ENCODE measurements around the gene RBMS2. TPM values are rescaled to one million over a fixed set of nuclear protein-coding genes. Genes with fewer than 3 reads are reported as not detected.

RBMS2 gene
- total and polyA plus RNA-seq, 2 experiments from 2014 or later: 15.2 to 18.8 TPM

- H2AFZ ChIP-seq: no peak overlapping the region
- H3K27ac ChIP-seq: no peak overlapping the region
- no peaks in the 10 kb centered on the region for H3K27me3 ChIP-seq
- no peaks in the 10 kb centered on the region for H3K9me3 ChIP-seq (ENCODE audit: low read depth)
- no peak overlapping the region for H3K4me3 ChIP-seq
- H3K79me2 ChIP-seq: peaks cover 6% of the 10 kb centered on the region
- H4K20me1 ChIP-seq (ENCODE audit: insufficient read depth, poor library complexity, severe bottlenecking): no peaks in the 10 kb centered on the region
- no peak overlapping the region for H3K4me2 ChIP-seq
- no peak for TF ChIP-seq EZH2 (IDR thresholded peaks at IDR 0.05; ENCODE audit: borderline replicate concordance)
- TF ChIP-seq CTCF (IDR thresholded peaks at IDR 0.05; ENCODE audit: poor library complexity): no peak
- no peak for TF ChIP-seq EZH2phosphoT487 (IDR thresholded peaks at IDR 0.05; ENCODE audit: low read depth, severe bottlenecking, unreplicated experiment)
- DNase-seq (ENCODE audit: low spot score): no peak
- no peaks in the 10 kb centered on the region for H3K9me2 ChIP-seq (replicated peaks; ENCODE audit: insufficient read depth)
- peaks cover 6% of the 10 kb centered on the region for H3K4me1 ChIP-seq (ENCODE audit: insufficient read depth)
- H3K36me3 ChIP-seq (replicated peaks; ENCODE audit: insufficient read depth, low read depth): no peaks in the 10 kb centered on the region
- WGBS (ENCODE audit: low lambda C conversion rate, missing lambda C conversion rate): 90% methylated on average over 2 of the region's 2 CpGs
Measured at GRCh38 chr12:56517854-56518253, 3.8 kb upstream of the RBMS2 start.

- Histone ChIP-seq H2AFZ (no peak overlapping the region), H4K20me1 (ENCODE audit: insufficient read depth, poor library complexity, severe bottlenecking) (no peaks in the 10 kb centered on the region), H3K9me3 (ENCODE audit: low read depth) (no peaks in the 10 kb centered on the region), H3K27ac (no peak overlapping the region), H3K4me2 (no peak overlapping the region), H3K36me3 (replicated peaks; ENCODE audit: insufficient read depth, low read depth) (no peaks in the 10 kb centered on the region), H3K79me2 (peaks cover 13% of the 10 kb centered on the region), H3K4me1 (ENCODE audit: insufficient read depth) (peaks cover 12% of the 10 kb centered on the region), H3K27me3 (no peaks in the 10 kb centered on the region), H3K9me2 (replicated peaks; ENCODE audit: insufficient read depth) (no peaks in the 10 kb centered on the region), H3K4me3 (no peak overlapping the region)
- 69% methylated on average over 2 of the region's 2 CpGs for WGBS (ENCODE audit: low lambda C conversion rate, missing lambda C conversion rate)
- TF ChIP-seq EZH2phosphoT487 (IDR thresholded peaks at IDR 0.05; ENCODE audit: low read depth, severe bottlenecking, unreplicated experiment): no peak
- TF ChIP-seq EZH2 (IDR thresholded peaks at IDR 0.05; ENCODE audit: borderline replicate concordance): no peak
- TF ChIP-seq CTCF (IDR thresholded peaks at IDR 0.05; ENCODE audit: poor library complexity): no peak
- no peak for DNase-seq (ENCODE audit: low spot score)
Measured at GRCh38 chr12:56518570-56518969, 3.0 kb upstream of the RBMS2 start.

GRCh38 chr12:56520048-56520447 lies 1.6 kb upstream of the RBMS2 start:
- Histone ChIP-seq H3K4me3 (no peak overlapping the region), H4K20me1 (ENCODE audit: insufficient read depth, poor library complexity, severe bottlenecking) (no peaks in the 10 kb centered on the region), H3K4me2 (no peak overlapping the region), H2AFZ (no peak overlapping the region), H3K36me3 (replicated peaks; ENCODE audit: insufficient read depth, low read depth) (no peaks in the 10 kb centered on the region), H3K9me3 (ENCODE audit: low read depth) (no peaks in the 10 kb centered on the region), H3K4me1 (ENCODE audit: insufficient read depth) (peaks cover 18% of the 10 kb centered on the region), H3K79me2 (peaks cover 28% of the 10 kb centered on the region), H3K27ac (peak overlapping the region; percentile 93), H3K9me2 (replicated peaks; ENCODE audit: insufficient read depth) (no peaks in the 10 kb centered on the region), H3K27me3 (no peaks in the 10 kb centered on the region)
- no peak for DNase-seq (ENCODE audit: low spot score)
- no peak for TF ChIP-seq EZH2phosphoT487 (IDR thresholded peaks at IDR 0.05; ENCODE audit: low read depth, severe bottlenecking, unreplicated experiment)
- no peak for TF ChIP-seq CTCF (IDR thresholded peaks at IDR 0.05; ENCODE audit: poor library complexity)
- no peak for TF ChIP-seq EZH2 (IDR thresholded peaks at IDR 0.05; ENCODE audit: borderline replicate concordance)
- WGBS (ENCODE audit: low lambda C conversion rate, missing lambda C conversion rate): 89% methylated on average over 3 of the region's 3 CpGs

GRCh38 chr12:56520506-56520905 lies 1.1 kb upstream of the RBMS2 start:
- Histone ChIP-seq H3K36me3 (replicated peaks; ENCODE audit: insufficient read depth, low read depth) (no peaks in the 10 kb centered on the region), H4K20me1 (ENCODE audit: insufficient read depth, poor library complexity, severe bottlenecking) (no peaks in the 10 kb centered on the region), H3K27me3 (no peaks in the 10 kb centered on the region), H3K79me2 (peaks cover 33% of the 10 kb centered on the region), H3K4me3 (no peak overlapping the region), H3K27ac (peak overlapping the region; percentile 93), H3K9me3 (ENCODE audit: low read depth) (no peaks in the 10 kb centered on the region), H3K4me1 (ENCODE audit: insufficient read depth) (peaks cover 18% of the 10 kb centered on the region), H3K9me2 (replicated peaks; ENCODE audit: insufficient read depth) (no peaks in the 10 kb centered on the region), H2AFZ (peak overlapping the region; percentile 29), H3K4me2 (no peak overlapping the region)
- WGBS (ENCODE audit: low lambda C conversion rate, missing lambda C conversion rate): 92% methylated on average over 1 of the region's 1 CpG
- DNase-seq (ENCODE audit: low spot score): no peak
- TF ChIP-seq EZH2 (IDR thresholded peaks at IDR 0.05; ENCODE audit: borderline replicate concordance) (no peak), CTCF (IDR thresholded peaks at IDR 0.05; ENCODE audit: poor library complexity) (no peak), EZH2phosphoT487 (IDR thresholded peaks at IDR 0.05; ENCODE audit: low read depth, severe bottlenecking, unreplicated experiment) (no peak)

All from hepatocyte (in vitro differentiated cells).